HG03108 (cell line): Measurements from ENCODE around the gene ARL8A.
"Not testable (repeated sequence)": the region's sequence is repeated elsewhere in the genome, so short reads cannot be mapped to it uniquely, and the experiment has no call there.

Experiments used
- ATAC-seq: cut with Tn5 transposase; IDR thresholded peaks from one replicate; pipeline ENCODE4 v1.9.1; 2021; ENCODE audit warnings: moderate library complexity; ENCODE audit not compliant: unreplicated experiment

The ARL8A gene

DNA sequence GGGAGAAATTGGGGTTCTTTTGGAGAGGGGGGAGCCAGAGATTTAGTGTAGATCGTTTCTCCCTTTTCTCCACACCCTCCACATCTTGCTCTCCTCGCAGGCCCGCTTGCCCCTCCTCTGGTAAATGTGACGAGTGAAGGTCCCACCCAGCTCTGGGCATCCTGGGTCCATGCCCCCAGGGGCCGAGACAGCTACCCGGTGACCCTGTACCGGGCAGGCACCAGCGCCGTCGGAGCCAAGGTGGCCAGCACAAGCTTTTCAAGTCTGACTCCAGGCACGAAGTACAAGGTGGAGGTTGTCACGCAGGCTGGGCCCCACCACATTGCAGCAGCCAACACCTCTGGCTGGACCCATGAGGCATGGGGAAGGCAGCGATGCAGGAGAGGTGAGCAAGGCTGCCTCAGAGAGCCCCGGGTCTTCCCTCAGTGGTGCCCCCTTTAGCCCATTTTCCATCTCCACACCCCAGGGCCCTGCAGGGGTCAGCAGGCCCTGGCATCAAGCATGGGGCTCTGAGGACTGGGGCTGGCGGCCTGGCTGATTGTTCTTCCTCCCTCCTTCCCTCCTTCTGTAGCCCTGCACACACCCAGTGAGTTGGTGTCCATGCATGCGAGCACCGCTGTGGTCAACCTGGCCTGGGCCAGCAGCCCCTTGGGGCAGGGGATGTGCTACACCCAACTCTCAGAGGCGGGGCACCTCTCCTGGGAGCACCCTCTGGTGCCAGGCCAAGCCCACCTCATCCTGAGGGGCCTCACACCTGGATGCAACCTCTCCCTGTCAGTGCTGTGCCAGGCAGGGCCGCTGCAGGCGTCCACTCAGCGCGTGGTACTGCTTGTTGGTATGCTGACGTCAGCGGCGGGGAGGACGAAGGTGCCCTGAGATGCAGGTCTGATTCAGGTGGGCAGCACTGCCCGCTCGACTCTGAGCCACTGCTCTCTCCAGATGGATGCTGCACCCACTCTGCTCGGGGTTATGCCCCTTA lies 32.7 kb upstream of the ARL8A start:
- ATAC-seq, result no peak

DNA sequence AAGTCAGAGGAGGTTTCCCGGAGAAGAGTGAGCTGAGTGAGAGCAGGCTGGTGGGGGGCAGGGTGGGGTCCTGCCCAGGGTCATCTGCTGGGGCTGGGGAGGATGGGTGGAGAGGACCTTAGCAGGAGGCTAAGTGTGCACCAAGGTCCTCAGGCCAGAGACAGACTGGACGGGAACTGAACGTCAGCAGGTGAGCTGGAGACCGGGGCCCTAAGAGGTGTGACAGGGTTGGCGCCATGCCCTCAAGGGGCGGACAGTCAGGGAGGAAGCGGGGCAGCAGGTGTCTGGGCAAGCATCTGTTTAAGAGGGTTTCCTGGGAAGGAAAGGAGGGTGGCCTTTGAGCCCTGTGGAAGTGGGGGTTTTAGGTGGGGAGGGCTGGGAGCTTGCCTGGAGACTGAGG lies 29.5 kb upstream of the ARL8A start:
- no peak for ATAC-seq

DNA sequence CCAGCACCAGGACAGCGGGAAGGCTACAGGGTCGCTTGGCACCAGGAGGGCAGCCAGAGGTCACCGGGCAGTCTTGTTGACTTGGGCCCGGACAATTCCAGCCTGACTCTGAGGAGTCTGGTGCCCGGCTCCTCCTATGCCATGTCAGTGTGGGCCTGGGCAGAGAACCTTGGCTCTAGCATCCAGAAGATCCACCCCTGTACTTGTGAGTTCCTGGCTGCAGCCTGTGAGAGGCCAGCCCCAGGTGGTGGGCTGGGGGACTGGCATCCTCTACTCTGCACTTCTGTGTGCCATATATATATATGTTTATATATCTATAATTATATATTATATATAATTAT lies 27.4 kb upstream of the ARL8A start:
- ATAC-seq, result no peak

DNA sequence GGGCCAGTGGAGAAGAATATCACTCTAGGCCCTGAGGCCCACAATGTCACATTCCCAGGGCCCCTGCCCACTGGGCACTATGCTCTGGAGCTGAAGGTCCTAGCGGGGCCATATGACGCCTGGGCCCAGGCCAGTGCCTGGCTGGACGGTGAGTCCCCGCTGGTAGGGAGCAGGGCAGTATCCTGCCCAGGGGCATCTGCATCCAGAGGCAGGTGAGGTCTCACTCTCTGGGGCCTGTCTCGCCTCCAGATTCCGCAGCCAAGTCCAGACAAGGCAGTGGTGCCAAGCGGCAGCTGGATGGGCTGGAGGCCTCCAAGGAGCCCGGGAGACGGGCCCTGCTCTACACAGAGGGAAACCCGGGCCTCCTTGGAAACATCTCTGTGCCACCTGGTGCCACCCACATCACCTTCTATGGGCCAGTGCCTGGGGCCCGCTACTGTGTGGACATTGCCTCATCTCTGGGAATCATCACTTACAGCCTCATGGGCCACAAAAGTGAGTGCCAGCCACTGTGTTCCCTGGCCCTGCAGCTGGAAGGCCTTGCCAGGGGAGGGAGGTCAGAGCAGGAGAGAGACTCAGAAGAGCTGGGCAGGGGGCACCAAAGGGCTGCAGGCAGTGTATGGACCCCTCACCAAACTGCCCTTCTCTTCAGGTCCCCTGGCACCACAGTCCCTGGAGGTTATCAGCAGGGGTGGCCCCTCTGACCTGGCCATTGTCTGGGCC lies 26.9 kb upstream of the ARL8A start:
- ATAC-seq, result no peak

DNA sequence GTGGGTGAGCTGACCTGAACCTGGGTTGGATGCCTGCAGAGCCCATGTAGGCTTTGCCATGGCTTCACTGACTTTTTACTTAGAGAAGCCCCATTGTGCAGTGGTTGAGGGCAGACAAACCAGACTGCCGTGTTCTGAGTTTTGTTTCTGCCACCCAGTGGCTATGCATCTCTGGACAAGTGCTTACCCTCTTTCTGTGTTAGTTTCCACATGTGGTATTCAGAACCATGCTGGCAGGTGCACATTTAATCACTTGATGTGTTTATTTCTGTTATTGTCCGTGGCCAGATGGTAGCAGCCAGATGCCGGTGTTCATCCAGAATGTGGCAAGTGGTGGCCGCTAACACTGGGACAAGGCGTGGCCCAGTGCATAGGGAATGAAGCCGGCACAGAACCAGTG lies 26.2 kb upstream of the ARL8A start:
- ATAC-seq, result no peak

DNA sequence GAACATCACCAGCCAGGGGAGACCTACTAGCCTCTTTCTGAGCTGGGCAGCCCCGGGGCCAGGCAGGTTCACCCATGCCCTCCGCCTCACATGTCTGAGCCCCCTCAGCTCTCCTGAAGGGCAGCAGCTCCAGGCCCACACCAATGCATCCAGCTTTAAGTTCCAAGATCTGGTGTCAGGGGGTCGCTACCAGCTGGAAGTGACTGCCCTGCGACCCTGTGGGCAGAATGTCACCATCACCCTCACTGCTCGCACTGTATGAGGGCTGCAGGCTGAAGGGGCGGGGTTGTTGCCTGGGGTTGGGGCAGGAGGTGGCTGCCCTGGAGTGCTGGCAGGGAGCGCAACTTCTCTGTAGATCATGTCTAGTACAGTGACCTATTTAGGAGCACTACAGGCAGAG lies 24.3 kb upstream of the ARL8A start:
- no peak for ATAC-seq

DNA sequence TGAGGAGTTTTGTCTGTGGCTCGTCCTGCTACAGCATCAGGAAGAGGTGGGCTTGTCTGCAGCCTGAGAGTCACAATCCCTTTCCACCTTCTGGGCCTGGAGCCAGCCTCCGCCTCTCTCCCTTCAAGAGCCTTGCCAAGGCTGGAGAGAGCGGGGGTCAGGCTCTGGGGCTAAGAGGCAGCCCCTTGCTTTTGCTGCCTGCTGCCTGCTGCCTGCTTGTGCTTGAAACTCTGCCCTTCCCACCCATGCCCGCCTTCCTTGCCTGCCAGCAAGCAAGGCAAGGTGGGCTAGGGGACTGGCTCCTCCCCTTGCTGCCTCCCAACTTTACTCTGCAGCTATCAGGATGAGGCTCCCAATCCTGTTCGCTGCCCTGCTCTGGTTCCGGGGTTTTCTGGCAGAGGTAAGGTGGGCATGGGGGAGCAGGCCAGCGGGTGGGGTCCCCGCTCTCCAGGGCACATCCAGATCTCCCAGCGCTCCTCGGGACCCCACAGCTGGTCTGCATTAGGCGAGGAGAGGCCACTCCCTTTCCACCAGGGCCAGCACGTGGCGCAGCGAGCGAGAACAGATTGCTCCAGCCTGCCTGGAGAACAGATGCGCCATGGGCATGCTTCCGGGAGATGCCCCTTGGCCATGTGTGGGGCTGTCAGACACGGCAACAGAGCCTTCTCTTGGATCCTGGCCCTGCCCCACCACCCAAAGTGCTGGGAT lies 23.3 kb upstream of the ARL8A start:
- ATAC-seq, result no peak

DNA sequence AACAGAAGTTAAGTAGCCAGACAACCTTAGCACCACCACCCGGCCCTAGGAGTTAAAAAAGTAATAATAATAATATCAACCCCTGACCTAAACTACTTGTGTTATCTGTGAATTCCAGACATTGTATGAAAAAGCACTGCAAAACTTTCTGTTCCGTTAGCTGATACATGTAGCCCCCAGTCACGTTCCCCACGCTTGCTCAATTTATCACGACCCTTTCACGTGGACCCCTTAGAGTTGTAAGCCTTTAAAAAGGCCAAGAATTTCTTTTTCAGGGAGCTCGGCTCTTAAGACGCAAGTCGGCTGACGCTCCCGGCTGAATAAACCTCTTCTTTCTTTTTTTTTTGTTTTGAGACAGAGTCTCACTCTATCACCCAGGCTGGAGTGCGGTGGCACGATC lies 22.5 kb upstream of the ARL8A start:
- ATAC-seq, result not testable (repeated sequence)

DNA sequence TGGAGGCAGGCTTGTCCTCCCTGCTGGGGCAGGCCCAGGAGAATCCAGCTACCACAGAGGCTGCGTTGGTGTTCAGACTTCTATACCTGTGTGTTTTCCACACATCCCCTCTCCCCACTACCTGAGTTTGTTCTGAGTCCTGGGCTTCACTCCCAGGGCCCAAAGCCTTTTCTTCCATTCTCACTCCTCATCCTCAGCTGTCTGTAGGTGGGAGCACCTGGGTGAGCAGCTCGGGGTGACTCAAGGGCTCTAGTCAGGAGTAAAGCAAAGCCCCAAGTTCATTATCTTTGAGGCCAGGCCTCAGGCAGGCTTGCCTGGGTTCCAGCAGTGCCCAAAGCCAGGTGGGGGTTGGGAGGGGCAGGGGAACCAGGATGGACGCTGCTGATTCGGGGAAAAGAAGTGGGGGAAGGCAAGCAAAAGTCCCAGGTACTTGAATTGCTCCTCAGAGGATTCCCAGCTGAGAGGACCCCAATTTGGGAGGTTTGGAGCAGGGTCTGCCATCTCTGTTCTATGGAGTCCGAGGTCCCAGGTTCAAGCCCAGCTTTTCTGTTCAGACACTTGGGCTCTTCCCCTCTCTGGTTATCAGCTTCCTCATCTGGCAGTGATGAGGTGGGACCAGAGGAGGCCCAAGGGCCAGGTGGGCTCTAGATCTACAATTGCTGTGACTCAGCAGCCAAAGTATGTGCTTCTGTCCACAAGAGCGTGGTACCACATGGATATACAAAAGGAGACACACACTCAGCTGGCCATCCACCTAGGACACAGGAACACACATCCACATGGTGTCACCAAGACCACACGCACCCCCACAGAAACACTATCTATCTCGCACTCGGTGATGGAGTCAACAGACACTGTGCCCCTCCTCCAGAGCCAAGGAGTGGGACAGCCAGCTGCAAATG lies 21.7 kb upstream of the ARL8A start:
- ATAC-seq, result no peak

DNA sequence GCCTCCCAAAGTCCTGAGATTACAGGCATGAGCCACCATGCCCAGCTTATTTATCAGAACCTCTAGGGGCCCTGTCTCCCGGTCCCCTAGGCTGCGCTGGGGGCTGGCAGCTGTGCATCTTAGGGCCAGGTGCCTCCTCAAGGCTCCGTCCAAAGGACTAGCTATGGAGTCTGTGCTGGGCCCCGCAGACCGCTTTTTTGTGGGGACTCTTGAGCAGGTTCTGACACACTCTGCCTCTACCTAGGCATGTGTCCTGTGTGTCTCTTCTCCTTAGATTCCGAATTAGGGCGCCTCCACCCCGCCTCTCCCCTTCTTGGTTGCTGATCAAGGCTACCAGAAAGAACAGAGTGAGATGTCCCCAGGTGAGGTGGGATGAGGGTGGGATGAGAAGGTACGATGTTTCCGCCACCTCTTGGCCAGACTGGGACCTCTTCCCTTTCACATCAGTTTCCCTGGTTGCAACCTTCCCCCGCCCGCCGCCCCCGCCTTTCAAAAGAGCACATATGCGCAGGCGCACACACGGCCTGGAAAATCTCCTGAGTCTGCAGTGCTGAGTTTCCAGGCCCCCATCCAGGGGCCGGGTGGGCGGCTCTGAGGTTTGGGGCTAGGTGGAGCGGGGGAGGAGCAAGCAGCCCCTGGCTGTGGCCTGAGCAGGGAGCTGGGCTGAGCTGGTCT lies 20.9 kb upstream of the ARL8A start:
- ATAC-seq, result no peak

DNA sequence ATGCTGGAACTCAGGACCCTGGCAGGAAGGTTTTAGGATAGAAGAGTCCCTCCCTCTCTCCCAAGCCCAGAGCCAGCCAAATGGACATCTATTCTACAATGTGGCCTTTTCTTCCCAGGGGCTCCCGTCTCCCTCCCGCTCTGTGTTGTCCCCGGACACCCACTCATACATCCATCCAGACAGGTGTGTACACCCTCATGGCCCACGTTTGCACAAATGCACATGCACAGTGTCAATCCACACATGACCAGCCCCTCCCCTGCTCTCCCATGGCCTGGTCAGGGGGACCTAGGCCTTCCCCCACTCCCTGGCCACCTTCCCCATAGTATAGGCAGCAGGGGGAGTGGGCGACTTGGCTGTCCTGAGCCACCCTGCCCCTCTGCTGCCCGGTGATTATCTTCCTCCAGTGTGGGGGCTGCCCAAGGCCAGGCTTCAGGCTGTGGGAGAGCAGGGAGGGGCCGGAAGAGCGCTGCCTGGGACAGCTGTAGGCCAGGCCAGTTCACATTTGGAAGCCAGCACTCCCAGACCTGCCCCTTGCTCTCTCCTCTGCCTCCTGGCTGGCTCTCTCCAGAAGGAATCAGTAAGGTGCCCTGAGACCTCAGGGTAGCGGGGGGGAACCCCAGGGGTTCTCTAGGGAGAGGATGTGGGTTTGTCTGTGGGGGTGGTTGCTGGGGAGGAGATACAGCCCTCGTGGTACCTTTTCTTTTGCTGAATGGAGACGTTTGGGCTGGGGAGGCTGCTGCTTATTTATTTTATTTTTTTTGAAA lies 19.9 kb upstream of the ARL8A start:
- peak; percentile 48 for ATAC-seq

DNA sequence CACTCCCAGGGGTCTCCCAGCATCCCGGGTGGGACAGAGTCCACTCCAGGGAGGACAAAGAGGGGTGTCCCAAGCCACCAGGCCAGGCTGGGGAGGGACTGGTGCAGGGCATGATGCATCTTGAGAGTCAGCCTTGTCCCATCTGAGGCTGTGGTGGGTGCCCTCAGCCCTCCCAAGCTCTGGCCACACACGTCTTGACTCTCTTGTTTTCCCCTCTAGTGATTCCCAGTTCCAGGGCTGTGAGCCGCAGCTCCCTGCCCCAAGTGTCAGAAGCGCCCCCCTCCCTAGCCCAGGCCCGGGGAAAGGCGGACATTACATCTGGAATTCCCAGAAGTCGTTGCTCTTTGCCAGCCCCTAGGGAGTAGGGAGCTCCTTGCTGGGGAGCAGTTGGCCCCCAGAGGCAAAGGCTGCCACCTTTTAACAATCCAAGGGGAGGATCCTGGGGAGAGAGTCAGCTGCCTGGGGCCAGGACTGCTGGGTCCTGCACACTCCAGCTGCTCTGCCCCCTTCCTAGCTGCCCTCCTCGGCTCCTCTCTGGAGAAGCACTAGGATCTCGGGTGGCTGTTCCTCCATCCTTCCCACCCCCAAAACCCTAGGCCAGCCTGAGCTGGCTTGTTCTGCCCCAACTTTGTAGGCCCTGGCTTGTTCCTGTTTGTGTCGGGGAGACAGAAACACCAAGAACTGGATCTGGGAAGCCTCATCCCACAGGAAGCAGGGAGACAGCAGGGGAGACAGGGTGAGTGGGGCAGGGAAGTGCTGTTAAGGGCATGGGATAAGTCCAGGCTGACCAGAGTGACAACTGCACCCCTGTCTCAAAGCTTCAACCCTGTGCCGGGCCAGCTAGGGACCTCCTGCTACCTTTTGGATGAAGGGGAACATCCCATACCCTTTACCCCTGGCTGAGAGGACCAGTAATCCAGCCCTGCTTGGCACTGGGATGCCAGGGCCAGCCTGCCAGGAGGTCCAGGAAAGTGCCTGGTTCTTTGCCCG lies 19.0 kb upstream of the ARL8A start:
- no peak for ATAC-seq

DNA sequence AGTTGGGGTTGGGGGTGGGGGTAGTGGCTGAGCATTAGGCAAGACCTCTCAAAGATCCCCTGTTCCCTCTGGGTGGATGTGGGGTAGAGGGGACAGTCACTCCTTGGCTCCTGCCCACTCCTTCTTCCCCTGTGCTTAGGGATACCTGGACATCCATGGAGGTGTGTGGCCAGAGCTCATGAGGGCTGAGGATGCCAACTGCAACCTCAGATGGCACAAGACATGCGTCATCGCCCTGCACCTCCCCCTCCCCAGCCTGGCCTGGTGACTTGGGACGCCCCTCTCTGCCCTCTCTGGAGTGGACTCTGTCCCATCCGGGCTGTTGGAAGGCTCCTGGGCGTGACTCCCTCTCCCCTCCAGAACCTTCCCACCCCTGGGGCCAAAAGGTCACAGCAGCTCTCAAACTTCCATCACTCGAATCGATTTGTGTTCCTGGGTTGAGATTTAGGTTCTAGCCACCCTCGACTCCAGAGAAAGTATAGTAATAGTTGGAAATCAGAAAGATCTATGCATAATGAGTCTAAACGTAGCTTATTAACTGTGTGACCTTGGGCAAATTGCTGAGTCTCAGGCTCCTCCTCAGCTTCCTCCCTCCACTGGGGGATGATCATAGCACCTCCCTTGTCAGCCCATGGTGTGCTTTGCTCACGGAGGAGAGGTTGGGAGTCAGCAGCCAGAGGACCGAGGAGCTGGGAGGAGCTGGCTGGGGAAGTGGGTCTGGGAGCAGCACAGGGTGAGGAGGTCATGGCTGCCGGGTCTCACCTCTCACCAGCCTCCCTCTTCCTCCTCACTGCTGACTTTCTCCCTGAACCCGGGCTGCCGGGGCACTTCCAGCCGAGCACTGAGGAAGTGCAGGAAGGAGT lies 18.1 kb upstream of the ARL8A start:
- ATAC-seq, result no peak

DNA sequence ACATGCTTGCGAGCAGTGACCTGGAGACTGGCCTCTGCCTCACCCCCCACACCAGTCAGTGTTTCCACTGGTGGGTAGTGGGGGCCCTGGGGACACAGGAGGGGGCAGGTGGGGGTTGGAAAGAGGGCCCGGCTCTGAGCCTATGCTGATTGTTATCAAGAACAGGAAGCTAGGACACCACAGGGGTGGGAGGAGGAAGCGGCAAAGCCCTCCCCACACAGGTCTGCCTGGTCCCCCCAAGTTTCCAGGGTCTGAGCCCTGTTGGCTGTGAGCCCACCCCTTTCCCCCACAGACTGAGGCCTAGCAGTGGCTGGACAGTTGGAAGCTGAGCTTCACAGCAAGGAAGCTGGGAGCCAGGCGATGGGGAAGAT lies 17.5 kb upstream of the ARL8A start:
- peak; percentile 32 for ATAC-seq

DNA sequence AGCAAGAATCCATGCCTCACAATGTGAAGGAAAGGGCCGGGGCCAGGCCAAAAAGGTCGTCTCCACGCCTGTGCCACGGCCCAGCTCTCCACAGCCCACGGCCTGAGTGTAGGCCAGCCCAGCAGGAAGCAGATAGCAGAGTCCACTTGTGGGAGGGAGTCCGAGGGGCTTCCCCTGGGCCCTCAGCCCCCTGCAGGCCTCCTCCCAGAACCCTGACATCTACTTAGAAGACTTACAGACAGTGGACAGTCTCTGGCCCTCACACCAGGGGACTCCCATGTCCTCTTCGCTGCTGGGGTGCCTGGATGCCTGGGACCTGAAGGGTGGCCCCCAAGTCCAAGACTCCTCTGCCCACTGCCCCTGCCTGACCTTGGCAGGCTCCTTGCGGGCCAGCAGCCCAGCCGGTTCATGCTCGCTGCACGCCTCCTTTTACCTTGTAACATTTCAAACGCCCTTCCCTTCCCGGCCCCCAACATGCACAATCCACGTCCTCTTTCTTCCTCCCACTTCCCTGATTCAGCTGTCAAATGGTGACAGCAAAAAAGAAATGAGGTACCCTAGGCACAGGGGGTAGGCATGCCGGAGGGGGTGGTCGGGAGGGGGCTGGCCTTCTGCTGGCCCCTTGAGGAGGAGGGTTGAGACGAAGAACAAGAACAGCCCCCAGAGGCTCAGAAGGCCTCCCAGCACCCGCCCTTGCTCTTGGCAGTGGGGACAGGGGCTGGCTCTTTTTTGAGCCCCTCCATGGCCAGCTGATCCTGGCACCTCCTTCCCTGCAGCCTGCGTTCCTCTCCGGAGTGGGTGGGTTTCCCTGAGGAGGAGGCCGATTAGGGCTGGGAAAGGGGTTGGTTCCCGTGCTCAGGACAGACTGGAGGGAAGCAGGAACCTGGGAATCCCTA lies 16.9 kb upstream of the ARL8A start:
- no peak for ATAC-seq

DNA sequence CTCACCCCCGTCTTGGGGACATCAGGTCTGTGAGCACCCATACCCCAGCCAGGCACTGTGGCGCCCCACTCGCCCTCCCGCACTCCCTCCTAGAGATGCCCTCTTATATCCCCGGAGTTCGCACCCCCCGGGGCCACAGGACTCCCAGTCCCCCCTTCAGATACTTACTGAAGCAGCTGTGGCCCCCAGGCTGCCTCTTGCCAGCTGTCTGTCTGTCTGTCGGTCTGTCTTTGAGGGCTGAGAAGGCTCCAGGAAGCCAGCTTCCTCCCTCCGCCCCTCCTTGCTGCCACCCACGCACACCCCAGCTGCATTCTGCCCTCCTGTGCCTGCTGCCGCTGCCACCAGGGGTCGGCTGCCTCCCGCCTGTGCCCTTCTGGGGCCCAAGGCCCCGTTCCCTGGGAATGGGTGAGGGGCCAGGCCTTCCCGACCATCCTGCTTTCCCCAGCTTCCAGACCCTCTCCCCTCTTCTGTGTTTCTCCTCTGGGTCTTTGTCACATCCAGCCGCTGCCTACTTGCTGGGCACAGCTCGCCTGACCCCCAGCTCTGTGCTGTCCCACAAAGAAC lies 15.9 kb upstream of the ARL8A start, which contains the start of gene PTPN7:
Gene PTPN7, minus strand, starts transcription at position 226 of the 564 bp plus-strand sequence. CDS start 1,200 bp downstream, outside the sequence.
- peak; percentile 34 for ATAC-seq
